Measurements from ENCODE around the gene BORCS5.

BORCS5 gene

GRCh38 chr12:12353807-12354206, 3.1 kb upstream of the BORCS5 start:
- no peak for DNase-seq

- DNase-seq, result no peak
Measured at GRCh38 chr12:12356467-12356895, 397 bp upstream of the BORCS5 start.

- DNase-seq, result no peak
Measured at GRCh38 chr12:12357719-12358461, 1.0 kb downstream of the BORCS5 start.

- no peak for DNase-seq
Measured at GRCh38 chr12:12358528-12358927, 1.6 kb downstream of the BORCS5 start.

GRCh38 chr12:12364787-12365445, 8.0 kb downstream of the BORCS5 start:
- DNase-seq, result no peak

- no peak for DNase-seq
Measured at GRCh38 chr12:12365446-12365802, 8.5 kb downstream of the BORCS5 start.

- DNase-seq, result no peak
Measured at GRCh38 chr12:12365931-12366431, 9.1 kb downstream of the BORCS5 start.

GRCh38 chr12:12366701-12367481, 10.0 kb downstream of the BORCS5 start:
- DNase-seq, result no peak

GRCh38 chr12:12367482-12367998, 10.7 kb downstream of the BORCS5 start:
- no peak for DNase-seq

DNA sequence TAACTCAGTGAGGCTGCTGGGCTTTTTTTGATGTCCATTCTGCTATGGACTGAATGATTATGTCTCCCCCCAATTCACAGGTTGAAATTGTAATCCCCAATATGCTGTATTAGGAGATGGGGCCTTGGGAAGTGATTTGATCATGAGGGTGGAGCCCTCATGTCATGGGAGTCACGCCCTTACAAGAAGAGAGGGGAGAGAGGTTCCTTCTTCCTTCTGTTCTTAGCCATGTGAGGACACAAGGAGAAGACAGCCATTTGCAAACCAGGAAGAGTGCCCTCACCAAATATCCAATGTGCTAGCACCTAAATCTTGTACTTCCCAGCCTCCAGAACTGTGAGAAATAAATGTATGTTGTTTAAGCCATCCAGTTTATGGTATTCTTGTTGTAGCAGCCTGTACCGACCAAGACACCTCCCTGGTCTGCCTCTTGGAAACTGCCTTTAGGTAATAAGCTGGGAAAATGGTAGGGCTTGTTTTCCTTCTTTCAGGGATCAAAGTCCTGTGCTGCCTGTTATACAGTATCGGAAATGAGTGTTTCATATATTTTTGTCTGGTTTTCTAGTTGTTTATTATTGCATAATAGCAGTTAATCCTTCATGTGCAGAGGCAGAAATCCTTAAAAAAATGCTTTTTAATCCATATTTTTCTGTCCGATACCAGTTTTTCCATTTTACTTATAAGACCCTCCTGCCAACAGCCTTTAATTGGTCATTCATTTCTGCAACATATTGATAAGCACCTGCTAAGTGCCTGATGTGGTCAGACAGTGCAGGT, 16.3 kb downstream of the BORCS5 start:
- DNase-seq, result no peak

GRCh38 chr12:12376646-12377448, 20.0 kb downstream of the BORCS5 start:
- DNase-seq, result no peak

DNA sequence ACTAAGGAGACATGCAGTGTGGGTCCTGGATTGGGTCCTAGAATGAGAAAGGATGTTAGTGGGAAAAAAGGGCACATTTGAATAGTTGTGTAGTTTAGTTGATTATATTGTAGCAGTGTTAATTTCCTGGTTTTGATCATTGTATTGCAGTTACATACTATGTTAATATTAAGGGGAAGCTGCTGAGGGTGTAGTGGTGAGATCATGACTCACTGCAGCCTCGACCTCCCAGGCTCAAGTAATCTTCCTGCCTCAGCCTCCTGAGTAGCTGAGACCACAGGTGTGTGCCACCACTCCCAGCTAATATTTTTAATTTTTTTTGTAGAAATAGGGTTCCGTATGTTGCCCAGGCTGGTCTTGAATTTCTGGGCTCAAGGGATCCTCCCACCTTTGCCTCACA, 21.7 kb downstream of the BORCS5 start:
- DNase-seq, result no peak

GRCh38 chr12:12379831-12380730, 23.2 kb downstream of the BORCS5 start:
- no peak for DNase-seq

GRCh38 chr12:12380949-12381593, 24.2 kb downstream of the BORCS5 start:
- no peak for DNase-seq

DNA sequence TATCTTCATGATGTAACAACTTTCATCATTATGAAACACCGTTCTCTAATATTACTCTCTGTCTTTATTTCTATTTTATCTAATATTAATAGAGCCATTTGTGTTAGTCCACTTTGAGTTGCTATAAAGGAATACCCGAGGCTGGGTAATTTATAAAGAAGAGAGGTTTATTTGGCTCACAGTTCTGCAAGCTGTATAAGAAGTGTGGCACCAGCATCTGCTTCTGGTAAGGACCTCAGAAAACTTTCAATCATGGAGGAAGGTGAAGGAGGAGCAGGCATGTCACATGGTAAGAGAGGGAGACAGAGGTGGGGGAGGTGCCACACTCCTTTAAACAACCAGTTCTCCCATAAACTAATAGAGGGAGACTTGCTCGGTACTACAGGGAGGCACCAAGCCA, 25.1 kb downstream of the BORCS5 start:
- DNase-seq, result no peak

DNA sequence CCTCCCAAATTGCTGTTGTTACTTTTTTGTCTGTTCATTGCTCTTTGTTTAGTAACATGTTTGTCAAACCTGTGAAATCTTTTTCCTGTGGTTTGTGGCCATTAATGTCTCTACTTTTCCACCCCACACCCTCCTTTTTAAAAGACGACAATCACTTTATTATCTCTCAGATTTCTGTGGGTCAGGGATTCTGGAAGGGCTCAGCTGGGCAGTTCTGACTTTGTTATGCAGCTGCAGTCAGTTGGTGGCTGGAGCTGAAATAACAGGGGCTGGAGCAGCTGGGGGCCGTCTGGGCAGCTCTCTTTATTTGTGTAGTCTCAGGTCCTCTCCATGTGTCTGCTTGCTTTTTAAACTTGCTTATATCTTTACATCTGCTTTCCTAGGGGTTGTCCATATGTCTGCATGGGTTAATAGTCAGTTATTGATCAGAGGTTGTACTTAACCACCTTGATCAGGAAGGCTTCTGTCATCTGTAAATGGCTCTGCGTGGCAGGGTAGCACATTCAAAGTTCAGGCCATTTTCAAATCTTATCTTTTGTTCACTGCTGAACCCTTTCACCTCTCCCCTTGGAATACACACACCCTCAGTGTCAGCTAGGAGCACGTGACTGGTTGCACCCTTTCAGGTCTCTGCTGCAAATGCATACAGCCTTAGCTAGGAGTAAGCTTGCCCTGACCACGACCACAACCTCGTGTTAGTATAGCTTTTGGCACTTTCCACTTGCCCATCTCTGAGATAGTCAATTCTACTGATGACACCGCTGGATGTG, 27.9 kb downstream of the BORCS5 start:
- DNase-seq, result no peak

- no peak for DNase-seq
Measured at GRCh38 chr12:12387501-12387900, 30.6 kb downstream of the BORCS5 start.

GRCh38 chr12:12392413-12392812, 35.5 kb downstream of the BORCS5 start:
- no peak for DNase-seq

GRCh38 chr12:12393171-12393570, 36.3 kb downstream of the BORCS5 start:
- no peak for DNase-seq

Measured in activated naive CD4-positive, alpha-beta T cell treated with anti-CD3 and anti-CD28 coated beads, Interleukin-2, amount 50 U/mL, for 16 hours (primary cell).